Muscle layer of colon (tissue), 2 donors: Measurements from ENCODE around the gene FEZF2.

Experiments used
- H3K27ac ChIP-seq: one replicate; pipeline ENCODE4 v1.7.0; 2013; ENCODE audit warnings: low read depth, mild to moderate bottlenecking, low read length, moderate library complexity
- H3K27me3 ChIP-seq, 2 donors: one replicate each; pipeline ENCODE4 v1.7.0; 2013; ENCODE audit warnings: low read length in 2 of 2, mild to moderate bottlenecking in 2 of 2; ENCODE audit not compliant: insufficient read depth in 2 of 2, control insufficient read depth in 1 of 2
- H3K36me3 ChIP-seq: one replicate; pipeline ENCODE4 v1.7.0; 2013; ENCODE audit warnings: mild to moderate bottlenecking, low read length; ENCODE audit not compliant: insufficient read depth
- H3K4me1 ChIP-seq: one replicate; pipeline ENCODE4 v1.7.0; 2013; ENCODE audit warnings: mild to moderate bottlenecking, low read length; ENCODE audit not compliant: insufficient read depth
- H3K4me3 ChIP-seq, 2 donors: one replicate each; pipeline ENCODE4 v1.7.0; 2013; ENCODE audit warnings: low read length in 2 of 2, low read depth in 1 of 2, mild to moderate bottlenecking in 1 of 2, moderate library complexity in 1 of 2
- H3K9ac ChIP-seq: one replicate; pipeline ENCODE4 v1.7.0; 2013; ENCODE audit warnings: low read length
- H3K9me3 ChIP-seq: one replicate; pipeline ENCODE4 v1.7.0; 2013; ENCODE audit warnings: mild to moderate bottlenecking, low read length
- donor health status: abdominal sarcoma.
- donor health status: Adenocarcinoma of cecum.

The FEZF2 gene

GRCh38 chr3:62387251-62387650, 13.9 kb upstream of the FEZF2 start:
- Histone ChIP-seq H3K27ac (no peak overlapping the region), H3K9ac (no peak overlapping the region), H3K4me3 (no peak overlapping the region), H3K27me3 (no peaks in the 10 kb centered on the region), H3K4me1 (no peaks in the 10 kb centered on the region), H3K9me3 (no peaks in the 10 kb centered on the region), H3K36me3 (no peaks in the 10 kb centered on the region)

GRCh38 chr3:62379321-62379798, 6.0 kb upstream of the FEZF2 start:
- Histone ChIP-seq H3K36me3 (no peaks in the 10 kb centered on the region), H3K27me3 (peaks cover 50 to 54% of the 10 kb centered on the region in 2 donors), H3K4me1 (no peaks in the 10 kb centered on the region), H3K27ac (no peak overlapping the region), H3K4me3 (no peak overlapping the region), H3K9me3 (no peaks in the 10 kb centered on the region), H3K9ac (no peak overlapping the region)

- Histone ChIP-seq H3K9ac (no peak overlapping the region), H3K36me3 (no peaks in the 10 kb centered on the region), H3K27me3 (peaks cover 53 to 55% of the 10 kb centered on the region in 2 donors), H3K4me3 (no peak overlapping the region), H3K4me1 (peaks cover 2% of the 10 kb centered on the region), H3K9me3 (no peaks in the 10 kb centered on the region), H3K27ac (no peak overlapping the region)
Measured at GRCh38 chr3:62378921-62379320, 5.6 kb upstream of the FEZF2 start.

- H3K36me3 ChIP-seq: no peaks in the 10 kb centered on the region
- peaks cover 6% of the 10 kb centered on the region for H3K4me1 ChIP-seq
- no peak overlapping the region for H3K9ac ChIP-seq
- no peak overlapping the region for H3K4me3 ChIP-seq
- H3K27ac ChIP-seq: no peak overlapping the region
- H3K27me3 ChIP-seq: peaks cover 53 to 61% of the 10 kb centered on the region in 2 donors
- H3K9me3 ChIP-seq: no peaks in the 10 kb centered on the region
Measured at GRCh38 chr3:62378311-62378789, 5.0 kb upstream of the FEZF2 start.

GRCh38 chr3:62376906-62377877, 3.8 kb upstream of the FEZF2 start:
- no peaks in the 10 kb centered on the region for H3K9me3 ChIP-seq
- H3K36me3 ChIP-seq: no peaks in the 10 kb centered on the region
- peaks cover 53 to 71% of the 10 kb centered on the region in 2 donors for H3K27me3 ChIP-seq
- no peak overlapping the region for H3K27ac ChIP-seq
- peaks cover 6% of the 10 kb centered on the region for H3K4me1 ChIP-seq
- H3K4me3 ChIP-seq: no peak overlapping the region
- H3K9ac ChIP-seq: no peak overlapping the region

- H3K4me3 ChIP-seq: no peak overlapping the region
- H3K4me1 ChIP-seq: peaks cover 6% of the 10 kb centered on the region
- H3K36me3 ChIP-seq: no peaks in the 10 kb centered on the region
- H3K9ac ChIP-seq: no peak overlapping the region
- H3K27ac ChIP-seq: no peak overlapping the region
- peaks cover 60 to 79% of the 10 kb centered on the region in 2 donors for H3K27me3 ChIP-seq
- H3K9me3 ChIP-seq: no peaks in the 10 kb centered on the region
Measured at GRCh38 chr3:62376454-62376720, 3.0 kb upstream of the FEZF2 start.

GRCh38 chr3:62375655-62376453, 2.5 kb upstream of the FEZF2 start:
- no peak overlapping the region for H3K4me3 ChIP-seq
- H3K4me1 ChIP-seq: peaks cover 9% of the 10 kb centered on the region
- H3K27ac ChIP-seq: no peak overlapping the region
- H3K9me3 ChIP-seq: no peaks in the 10 kb centered on the region
- peaks cover 63 to 85% of the 10 kb centered on the region in 2 donors for H3K27me3 ChIP-seq
- no peak overlapping the region for H3K9ac ChIP-seq
- H3K36me3 ChIP-seq: no peaks in the 10 kb centered on the region

GRCh38 chr3:62374341-62375218, 1.2 kb upstream of the FEZF2 start:
- Histone ChIP-seq H3K9ac (no peak overlapping the region), H3K27ac (no peak overlapping the region), H3K4me1 (peaks cover 14% of the 10 kb centered on the region), H3K4me3 (no peak overlapping the region), H3K27me3 (peaks cover 63 to 92% of the 10 kb centered on the region in 2 donors), H3K36me3 (no peaks in the 10 kb centered on the region), H3K9me3 (no peaks in the 10 kb centered on the region)

GRCh38 chr3:62373714-62374333, 474 bp upstream of the FEZF2 start:
- Histone ChIP-seq H3K4me1 (peaks cover 19% of the 10 kb centered on the region), H3K36me3 (no peaks in the 10 kb centered on the region), H3K9ac (no peak overlapping the region), H3K27me3 (peaks cover 62 to 92% of the 10 kb centered on the region in 2 donors), H3K4me3 (no peak overlapping the region), H3K27ac (no peak overlapping the region), H3K9me3 (no peaks in the 10 kb centered on the region)

GRCh38 chr3:62372621-62373041, 719 bp downstream of the FEZF2 start:
- Histone ChIP-seq H3K4me1 (peaks cover 19% of the 10 kb centered on the region), H3K9me3 (no peaks in the 10 kb centered on the region), H3K27ac (no peak overlapping the region), H3K36me3 (no peaks in the 10 kb centered on the region), H3K27me3 (peaks cover 64 to 92% of the 10 kb centered on the region in 2 donors), H3K9ac (no peak overlapping the region), H3K4me3 (no peak overlapping the region)
